Measurements from ENCODE around the gene CNTNAP5.

DNA sequence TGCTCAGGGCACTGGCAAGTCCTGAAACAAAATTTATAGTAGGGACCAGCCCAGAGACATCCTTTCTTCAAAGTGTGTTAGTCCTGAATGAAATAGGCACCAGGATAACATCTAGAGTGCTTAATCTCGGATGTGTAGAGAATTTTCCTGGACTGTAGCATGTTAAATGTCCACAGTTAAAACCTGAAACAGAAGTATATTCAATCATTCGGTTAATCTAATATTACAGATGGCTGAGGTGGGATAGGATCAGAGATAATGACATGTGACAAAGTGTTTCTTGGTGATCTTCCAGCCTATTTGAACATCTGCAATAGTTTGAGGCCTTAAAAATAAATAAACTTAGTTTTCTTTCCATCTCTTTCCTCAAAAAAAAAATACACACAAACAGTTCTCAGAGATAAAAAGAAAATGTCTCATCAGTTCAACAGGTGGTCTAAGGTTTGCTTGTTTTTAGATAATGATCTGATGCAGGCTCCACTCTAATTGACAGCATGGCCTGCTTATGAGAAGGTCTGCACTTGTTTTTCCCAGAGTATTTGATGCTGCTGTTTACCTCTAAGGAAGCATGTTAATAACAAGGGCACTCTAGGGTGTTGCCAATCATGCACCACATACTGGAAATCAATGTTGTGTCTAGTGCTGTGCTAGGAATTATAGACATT is 25.9 kb downstream of the CNTNAP5 start:
- TF ChIP-seq RXRA (IDR thresholded peaks at IDR 0.05; ENCODE audit: insufficient read depth, low read depth, low read length), result no peak
- TF ChIP-seq BCL11A (IDR thresholded peaks at IDR 0.05; ENCODE audit: low read depth in 2 of 2, low read length in 2 of 2), result no peak

All from H1 (cell line).